HG02840 (cell line): ENCODE measurements around the gene RBM20.
"Not testable (repeated sequence)": the region's sequence is repeated elsewhere in the genome, so short reads cannot be mapped to it uniquely, and the experiment has no call there.

Experiments
- ATAC-seq: cut with Tn5 transposase; IDR thresholded peaks from one replicate; pipeline ENCODE4 v1.9.1; 2021; ENCODE audit warnings: mild to moderate bottlenecking, moderate library complexity, moderate number of reproducible peaks; ENCODE audit not compliant: unreplicated experiment, low FRiP score

Gene RBM20

DNA sequence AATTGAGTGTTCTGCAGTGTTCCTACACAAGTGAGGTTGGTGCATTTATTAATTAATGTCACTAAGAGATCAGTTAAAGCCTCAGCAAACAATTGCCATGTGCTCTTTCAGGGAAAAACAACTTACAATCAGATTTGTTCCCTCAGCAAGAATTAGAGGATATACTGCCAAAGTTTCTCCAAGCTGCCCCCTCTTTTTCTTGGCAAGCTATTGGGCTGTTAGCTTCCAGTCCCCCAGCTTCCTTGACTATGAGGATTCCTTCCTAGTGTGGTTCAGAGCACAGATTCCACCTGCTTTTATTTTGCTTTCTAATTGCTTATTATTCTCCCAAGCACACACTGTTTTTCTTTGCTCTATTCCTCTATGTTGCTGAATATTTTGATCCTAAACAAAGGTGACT, 112.7 kb downstream of the RBM20 start:
- no peak for ATAC-seq

DNA sequence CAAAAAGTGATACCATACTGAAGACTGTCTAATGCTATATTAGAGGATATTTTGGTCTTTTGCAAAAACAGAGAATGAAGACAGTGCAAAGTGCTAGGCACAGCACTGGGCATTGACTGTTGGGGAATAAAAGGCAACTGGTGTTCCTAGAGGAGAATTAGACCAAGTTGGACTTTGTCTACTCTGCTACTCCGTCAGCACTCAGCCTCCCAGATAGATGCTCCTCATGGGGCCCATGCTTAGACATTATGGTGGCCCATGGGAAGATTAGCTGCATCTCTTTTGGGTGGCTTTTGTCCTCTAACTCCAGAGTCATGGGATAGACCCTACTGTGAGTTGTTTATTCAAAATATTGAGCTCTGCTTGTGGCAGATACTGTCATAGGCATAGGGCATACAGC, 113.5 kb downstream of the RBM20 start:
- no peak for ATAC-seq

DNA sequence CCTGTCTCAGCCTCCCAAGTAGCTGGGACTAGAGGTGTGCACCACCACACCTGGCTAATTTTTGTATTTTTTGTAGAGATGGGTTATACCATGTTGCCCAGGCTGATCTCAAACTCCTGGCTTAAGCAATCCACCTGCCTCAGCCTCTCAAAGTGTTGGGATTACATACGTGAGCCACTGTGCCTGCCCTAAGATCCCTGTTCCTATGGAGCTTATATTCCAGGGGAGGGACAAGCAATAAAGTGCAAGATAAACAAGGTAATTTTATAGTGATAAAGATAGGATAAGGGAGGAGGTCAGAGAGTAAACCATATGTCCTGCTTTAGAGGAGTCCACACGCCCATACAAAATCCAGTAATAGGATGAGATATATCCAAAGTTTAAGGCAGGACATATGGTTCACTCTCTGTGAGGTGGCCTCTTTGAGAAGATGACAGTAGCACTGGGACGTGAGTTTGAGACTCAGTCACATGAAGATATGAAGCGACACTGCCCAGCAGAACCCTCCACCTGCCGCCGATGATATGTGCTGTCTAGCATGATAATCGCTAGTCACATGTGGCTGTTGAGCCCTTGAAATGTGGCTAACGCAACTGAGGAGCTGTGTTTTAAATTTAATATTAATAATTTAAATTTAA, 114.1 kb downstream of the RBM20 start:
- no peak for ATAC-seq

DNA sequence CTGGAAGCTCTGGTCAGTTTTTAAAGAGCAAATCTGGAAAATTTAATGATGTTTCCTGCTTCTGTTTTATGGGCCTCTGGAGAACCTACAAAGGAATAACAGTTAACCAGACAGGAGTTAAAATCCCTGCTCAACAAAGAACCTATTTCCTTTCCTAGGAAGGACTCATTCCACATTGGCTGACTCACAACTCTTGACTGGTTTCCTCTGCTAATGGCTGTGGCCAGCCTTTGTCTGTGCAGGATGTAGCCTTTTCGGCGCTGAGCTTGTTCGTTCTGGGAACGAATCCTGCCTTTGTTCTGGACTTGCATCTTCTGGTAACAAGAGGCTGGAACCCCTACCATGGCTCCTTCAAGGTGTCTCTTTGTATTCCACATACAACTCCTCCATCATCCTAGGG, 114.8 kb downstream of the RBM20 start:
- no peak for ATAC-seq

DNA sequence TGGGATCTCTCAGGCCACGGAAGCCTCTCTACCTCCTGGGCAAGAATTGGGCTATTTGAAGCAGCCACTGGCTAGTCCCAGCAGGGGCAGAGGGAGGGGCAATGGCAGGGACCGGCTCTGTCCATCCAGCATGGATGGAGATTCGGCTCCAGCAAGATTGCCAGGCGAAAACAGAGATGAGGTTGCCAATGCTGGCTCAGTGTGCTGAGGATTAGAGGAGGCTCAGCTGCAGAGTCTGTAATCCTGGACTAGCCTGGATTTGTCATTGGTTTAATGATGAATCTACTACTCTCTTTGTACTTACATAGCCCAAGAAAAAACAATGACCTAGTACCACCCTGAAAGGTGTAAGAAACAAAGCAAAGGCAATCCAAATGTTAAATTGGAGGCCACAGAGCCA, 115.4 kb downstream of the RBM20 start:
- ATAC-seq, result no peak

DNA sequence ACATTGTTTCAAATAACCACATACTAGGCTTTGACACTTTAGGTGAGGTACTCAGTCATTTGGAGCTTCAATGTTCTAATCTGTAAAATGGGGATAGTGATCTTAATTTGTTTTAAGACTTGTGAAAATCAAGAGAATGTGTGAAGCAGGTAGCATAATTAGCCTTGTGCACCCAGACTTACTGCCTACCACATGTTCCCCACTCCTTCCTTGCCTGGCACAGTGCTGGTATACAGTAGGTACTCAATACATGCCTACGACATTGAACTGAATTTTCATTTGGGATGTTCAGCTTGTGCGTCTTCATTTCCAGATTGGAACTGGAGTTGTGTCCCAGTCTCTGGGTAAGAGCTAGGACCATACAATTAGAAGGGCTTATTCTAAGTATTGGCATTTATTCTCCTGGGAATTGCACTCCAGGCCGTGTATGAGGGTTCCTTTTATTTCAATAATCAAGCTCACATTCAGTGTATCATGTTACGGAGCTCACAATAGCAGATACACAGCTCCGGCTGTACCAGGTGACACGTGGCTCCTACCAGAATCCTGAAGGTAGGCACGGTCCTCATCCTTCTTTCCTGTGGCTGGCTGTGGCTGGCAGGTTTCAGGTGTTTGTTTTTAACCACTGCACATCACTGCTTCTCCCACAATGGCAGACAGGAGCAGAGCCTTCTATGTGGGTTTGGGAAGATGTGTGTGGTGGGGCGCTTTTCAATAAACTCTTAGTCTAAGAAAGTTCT, 118.1 kb downstream of the RBM20 start:
- ATAC-seq, result no peak

DNA sequence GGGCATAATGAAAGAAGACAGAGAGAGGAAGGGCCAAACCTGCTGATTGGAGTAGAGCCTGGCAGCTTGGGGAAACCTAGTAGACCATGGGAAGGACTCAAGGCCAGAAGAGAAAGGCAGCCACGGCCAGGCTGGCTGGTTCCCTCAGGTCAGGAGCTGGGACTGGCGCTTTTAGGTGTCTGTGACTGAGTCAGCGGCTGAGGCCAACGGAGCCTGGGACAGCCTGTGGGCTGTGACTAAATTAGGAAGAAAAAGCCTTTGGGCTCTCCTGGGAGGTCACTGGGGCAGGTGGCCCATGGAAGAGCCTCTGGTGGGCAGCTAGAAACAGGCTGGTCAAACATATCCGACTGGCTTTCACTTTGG, 118.7 kb downstream of the RBM20 start:
- ATAC-seq, result no peak

DNA sequence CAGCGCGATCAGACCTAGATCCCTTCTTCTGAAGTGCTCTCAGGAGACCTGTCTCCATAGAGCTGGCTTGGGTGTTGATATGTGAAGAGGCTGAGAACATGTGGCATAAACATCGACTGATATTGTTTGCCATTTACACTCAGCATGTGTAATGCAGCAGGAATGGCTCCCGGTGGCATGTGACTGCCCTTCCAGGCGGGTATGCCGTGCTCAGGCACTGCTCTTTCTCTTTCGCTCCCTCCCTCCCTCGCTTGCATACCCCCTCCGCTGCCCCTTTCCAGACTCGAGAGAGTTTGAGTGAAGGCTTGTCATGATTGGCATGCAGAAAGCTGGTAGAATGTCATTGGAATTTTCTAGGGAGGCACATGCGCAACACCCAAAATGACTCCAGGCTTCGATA, 120.2 kb downstream of the RBM20 start:
- ATAC-seq, result no peak

DNA sequence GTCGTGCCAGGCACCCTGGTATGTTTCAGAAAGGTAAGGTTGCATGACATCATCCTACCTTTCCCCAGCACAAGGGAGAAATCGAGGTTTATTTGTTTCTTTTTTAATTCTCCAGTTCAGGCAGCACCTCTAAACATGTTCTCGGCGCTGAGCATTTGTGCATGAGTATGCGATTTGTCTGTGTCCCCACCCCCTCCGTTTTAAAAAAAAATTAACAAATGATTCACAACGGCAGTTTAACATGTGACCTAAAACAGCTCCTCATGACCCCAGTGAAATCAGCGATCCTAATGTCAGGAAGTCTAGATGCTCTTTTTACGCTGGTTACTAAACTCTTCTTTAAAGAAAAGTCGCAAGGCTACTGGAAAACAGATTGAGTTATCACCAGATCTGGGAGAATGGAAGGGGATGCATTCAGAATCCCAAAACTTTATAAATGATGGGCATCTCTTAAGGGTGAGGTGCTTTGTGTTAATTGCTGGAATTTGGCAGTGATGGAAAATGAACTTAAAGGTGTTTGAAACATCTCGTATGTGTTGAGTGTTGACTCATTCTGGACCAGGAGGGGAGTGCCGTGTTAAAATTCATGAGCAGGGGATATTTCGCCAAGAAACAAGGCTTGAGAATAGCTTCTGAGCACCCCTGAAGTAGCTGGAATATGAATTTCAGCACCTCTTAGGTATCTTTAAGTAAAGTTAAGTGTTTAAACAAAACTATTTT, 120.8 kb downstream of the RBM20 start:
- no peak for ATAC-seq

DNA sequence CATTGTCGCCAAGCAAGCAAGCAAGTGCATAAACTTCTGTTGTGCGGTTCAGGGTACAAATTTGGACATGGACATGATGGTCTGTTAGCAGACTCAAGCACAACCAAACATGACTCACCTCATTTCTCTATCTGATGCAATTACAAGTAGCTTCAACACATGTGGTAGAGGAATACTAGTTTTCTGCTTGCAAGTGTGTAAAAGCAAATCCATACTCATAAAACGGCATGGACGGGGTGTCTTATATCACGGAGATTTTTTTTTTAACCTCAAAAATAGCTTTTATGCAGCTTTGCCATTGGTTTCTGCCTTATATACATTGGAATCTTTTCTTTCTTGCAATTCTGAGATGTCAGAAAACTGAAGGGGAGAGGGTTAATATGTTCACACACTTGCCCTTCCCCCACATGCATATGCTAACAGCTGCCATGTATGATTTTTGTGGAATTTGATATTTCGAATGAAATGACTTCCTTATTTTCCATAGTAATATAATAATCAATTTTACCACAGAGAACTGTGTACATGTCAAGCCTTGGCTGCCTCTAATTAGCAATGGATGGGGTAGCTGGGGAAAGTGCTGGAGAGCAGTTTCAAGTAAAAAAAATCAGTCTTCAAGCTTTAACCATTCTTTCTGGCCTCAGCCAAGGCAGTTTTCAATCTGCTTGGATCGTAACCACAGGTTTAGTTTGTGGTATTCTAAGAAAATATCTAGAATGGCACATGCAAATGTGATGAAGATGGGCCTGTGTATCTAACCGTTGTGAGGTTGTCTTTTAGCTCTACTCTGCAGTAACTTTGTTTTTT, 121.6 kb downstream of the RBM20 start:
- no peak for ATAC-seq

DNA sequence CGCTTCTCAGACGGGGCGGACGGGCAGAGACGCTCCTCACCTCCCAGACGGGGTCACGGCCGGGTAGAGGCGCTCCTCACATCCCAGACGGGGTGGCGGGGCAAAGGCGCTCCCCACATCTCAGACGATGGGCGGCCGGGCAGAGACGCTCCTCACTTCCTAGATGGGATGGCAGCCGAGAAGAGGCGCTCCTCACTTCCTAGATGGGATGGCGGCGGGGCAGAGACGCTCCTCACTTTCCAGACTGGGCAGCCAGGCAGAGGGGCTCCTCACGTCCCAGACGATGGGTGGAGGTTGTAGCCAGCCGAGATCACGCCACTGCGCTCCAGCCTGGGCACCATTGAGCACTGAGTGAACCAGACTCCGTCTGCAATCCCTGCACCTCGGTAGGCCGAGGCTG, 123.5 kb downstream of the RBM20 start:
- not testable (repeated sequence) for ATAC-seq

DNA sequence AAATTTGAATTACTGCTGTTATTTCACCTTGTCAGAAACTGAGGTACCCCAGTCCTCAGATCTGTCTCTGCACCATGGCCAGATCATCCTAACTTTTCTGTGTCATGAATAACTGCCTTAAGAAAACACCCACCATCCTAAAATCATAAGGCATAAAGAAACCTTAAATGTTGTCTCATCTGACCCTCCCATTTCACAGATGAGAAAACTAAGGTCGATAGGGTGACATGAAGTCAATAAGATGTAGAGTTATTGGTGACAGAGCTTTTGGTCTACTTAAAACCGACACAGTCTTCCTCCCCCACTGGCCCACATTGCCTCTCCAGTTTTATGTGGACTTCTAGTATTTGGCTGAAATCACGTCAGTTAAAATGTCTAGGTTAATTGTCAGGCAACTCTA, 126.1 kb downstream of the RBM20 start:
- no peak for ATAC-seq

DNA sequence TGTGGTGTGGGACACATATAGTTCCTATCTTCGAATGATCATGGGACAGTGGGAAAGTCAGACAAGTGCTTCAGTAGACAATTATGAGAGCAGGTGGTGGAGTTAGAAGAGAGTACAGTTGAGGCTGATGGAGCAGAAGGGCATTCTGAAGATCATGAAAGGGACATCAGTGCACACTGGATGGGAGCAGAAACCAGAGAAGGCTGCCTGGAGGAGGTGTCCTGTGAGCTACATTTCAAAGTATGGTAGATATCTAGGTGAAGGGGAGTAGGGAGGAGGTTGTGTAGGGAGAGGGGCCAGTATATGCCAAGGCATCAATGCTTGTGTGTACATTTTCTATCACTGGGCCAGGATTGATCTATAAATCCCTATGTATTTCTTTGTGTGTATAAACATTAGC, 127.3 kb downstream of the RBM20 start:
- no peak for ATAC-seq

DNA sequence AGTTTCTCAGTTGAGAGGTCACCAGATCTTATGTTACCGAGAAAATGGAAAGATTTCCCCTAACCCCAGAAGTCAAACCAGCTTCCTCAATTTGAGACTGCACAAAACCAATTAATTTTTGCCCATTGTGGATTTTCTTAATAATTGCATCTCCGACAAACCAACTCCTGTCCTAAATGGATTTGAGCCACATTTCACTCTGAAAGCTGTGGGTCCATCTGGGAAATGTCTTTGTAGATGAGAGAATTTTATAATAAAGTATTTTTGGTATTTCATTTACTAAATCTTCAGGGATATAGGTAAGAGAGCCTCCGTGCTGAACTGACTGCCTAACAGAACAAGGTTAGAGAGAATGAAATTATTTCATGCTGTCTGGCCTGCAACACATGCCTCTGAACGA, 127.9 kb downstream of the RBM20 start:
- no peak for ATAC-seq

DNA sequence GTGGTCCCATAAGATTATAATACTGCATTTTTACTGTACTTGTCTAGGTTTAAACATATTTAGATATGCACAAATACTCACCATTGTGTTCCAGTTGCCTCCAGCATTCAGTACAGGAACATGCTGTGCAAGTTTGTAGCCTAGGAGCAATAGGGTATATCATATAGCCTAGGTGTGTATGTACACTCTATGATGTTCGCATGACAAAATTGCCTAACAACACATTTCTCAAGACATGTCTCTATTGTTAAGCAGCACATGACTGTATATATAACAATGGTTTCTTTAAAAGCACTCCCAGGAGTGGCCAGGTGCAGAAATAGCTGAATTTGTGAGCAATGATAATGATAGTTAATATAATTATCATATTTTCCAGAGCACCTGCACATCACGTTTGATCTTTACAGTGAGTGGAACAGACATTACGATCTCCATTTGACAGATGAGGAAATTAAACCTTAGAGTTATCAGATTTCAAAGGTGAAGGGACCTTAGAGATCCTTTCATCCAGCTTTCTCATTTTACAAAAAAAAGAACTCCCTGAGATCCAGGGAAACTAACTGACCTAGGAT, 128.4 kb downstream of the RBM20 start:
- ATAC-seq, result no peak

DNA sequence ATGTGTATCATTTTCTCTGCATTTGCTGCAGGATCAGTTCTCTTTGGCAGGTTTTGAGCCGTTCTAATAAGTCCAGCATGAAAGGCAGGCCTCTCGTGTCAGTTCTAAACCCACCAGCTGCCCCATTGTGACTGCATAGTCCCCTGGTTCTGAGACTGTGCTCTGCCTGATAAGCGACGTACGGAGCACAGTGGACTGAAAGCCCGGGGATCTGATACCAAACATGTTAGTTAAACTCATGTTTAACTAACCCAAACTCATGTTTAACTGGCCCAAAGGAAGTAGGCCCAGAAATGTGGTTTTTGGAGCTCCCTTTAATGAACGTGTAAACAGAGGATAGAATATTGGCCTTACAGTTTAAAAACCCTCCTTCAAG, 129.5 kb downstream of the RBM20 start:
- ATAC-seq, result no peak

DNA sequence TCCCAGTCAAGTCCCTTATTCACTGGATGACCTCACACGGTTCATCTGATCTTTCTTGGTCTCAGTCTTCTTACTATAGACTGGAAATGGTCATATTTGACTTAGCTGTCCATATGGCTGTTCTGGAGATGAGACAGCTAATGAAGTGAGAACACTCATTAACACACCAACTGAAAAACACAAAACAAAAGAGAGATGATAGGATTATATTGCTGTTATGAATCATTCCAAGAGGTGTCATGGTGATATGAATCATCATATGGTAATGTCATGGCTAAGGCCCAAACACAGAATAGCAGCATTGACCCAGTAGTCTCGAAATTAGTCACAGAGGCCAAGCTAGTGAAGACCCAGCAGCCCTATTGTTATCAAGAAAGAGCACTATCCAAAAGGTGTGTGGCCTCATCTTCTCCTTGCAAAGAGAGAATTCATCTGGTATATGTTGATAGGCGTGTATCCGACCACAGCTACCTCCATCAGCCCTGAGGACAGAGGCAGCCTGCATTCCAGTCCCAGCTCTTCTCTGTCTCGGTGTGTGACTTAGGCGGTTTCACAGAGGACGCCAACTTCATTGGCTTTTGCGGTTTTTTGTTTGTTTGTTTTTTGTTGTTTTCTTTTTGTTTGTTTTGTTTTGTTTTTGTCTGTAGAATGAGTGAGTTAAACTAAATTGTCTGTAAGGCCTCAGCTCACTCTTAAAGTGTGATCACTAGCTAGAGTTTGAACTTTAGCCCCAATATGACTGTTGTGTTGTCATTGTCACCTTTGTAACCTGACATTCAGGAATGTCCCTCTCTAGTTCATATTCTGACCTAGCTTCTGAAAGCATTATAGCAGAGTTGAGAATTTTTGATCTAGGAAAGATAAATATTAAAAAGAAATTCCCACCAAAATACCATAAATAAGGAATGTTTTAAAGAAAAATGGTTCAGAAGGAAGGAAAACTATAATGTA, 130.2 kb downstream of the RBM20 start:
- ATAC-seq, result peak; percentile 96

DNA sequence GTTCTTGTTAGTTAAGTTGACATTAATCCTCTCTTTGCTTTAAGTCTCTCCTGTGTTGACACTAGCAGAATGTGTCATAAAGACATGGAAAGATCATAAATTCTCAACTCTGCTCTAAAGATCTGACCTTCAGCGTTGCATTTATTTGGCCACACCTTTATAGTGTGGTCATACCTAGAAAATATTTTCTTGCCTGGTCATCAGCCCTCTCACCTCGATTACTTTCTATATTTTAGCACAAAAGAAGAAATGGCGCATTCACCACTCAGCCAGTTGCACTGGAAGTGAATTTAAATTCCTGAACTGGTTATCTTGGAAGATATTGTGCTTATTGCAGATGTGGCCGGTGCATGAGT, 130.9 kb downstream of the RBM20 start:
- no peak for ATAC-seq

DNA sequence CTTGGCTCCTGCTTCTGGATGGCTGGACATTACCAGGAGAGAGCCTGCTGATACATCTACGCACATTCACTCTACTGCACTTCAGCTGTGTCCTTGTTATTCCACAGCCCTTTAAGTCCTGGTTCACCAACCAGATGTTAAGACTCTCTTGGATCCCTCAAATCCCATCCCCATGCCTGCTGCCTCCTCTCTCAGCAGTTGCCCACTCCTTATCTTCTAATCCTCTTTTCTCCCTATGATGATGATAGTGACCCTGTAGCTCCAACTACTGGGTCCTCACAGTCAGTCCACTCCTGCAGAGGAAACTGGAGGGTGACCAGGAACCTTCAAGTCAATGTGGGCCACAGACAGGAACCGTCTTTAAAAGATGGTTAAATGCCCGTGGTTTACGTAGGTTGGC, 131.3 kb downstream of the RBM20 start:
- no peak for ATAC-seq

DNA sequence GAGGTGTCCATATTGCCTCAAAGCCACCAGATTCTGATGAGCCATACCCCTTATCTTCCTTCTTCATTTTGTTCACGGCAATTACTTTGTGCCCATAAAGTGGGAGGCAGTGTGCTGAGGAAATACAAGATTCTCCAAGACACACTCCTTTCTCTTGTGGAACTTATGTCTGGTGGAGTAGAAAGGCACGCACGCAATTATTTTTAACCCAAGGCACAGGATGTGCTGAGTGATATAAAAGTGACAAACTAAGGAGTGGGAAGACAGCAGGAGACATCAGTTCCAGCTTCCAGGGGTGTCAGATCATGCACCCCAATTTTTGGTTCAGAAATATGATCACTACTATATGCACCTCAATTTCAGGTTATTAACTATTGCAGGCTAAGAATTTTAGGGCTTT, 132.9 kb downstream of the RBM20 start:
- ATAC-seq, result no peak
